Esophagus muscularis mucosa (tissue), 4 donors: ENCODE measurements around the gene ARHGEF7. TPM values are rescaled to one million over a fixed set of nuclear protein-coding genes. Genes with fewer than 3 reads are reported as not detected.

Experiments used
- DNase-seq: peaks from one replicate; pipeline ENCODE4 v3.0.0-alpha.2; 2017; ENCODE audit errors: extremely low spot score
- H3K27ac ChIP-seq, 4 donors: fragments of 200-600 bp; sonication (generic); replicated peaks in 1 of 4; 1 replicate in 3 of 4; 2 replicates in 1 of 4; pipeline ENCODE4 v1.5.1; 2016 to 2019; ENCODE audit warnings: mild to moderate bottlenecking in 1 of 4
- H3K27me3 ChIP-seq, 4 donors: fragments of 200-600 bp; sonication (generic); one replicate each; pipeline versions ENCODE4 v1.5.1 to v1.6.0; 2016 to 2019
- H3K36me3 ChIP-seq, 4 donors: fragments of 200-600 bp; sonication (generic); one replicate each; pipeline ENCODE4 v1.5.1; 2016 to 2019
- H3K4me1 ChIP-seq, 4 donors: fragments of 200-600 bp; sonication (generic); one replicate each; pipeline ENCODE4 v1.5.1; 2016 to 2019
- H3K4me3 ChIP-seq, 4 donors: fragments of 200-600 bp; sonication (generic); 1 replicate in 2 of 4; 2 replicates in 2 of 4; pipeline ENCODE4 v1.5.1; 2016 to 2019; ENCODE audit warnings: mild to moderate bottlenecking in 4 of 4, moderate library complexity in 1 of 4
- H3K9me3 ChIP-seq, 4 donors: fragments of 200-600 bp; sonication (generic); 1 replicate in 3 of 4; 2 replicates in 1 of 4; pipeline ENCODE4 v1.5.1; 2016 to 2019
- EP300 ChIP-seq: sonication (generic); formaldehyde crosslinking; IDR thresholded peaks from one replicate; pipeline ENCODE4 v1.6.1; 2017; ENCODE audit warnings: antibody characterized with exemption
- POLR2A ChIP-seq: fragments of 450-650 bp; IDR thresholded peaks from one replicate; pipeline ENCODE4 v1.6.1; 2017; ENCODE audit warnings: antibody characterized with exemption, moderate library complexity, mild to moderate bottlenecking, low read depth
- POLR2AphosphoS5 ChIP-seq, 2 donors: sonication (generic); formaldehyde crosslinking; IDR thresholded peaks; one replicate each; pipeline ENCODE4 v1.6.1; 2017; ENCODE audit warnings: antibody characterized with exemption in 2 of 2
- WGBS: methylation state at CpG from one replicate; pipeline ENCODE4 v1.1.5; 2018; 5-methylcytosine and 5-hydroxymethylcytosine counted together
- intact Hi-C: fragments of 100-400 bp; cut with DNase I; formaldehyde crosslinking; loops from one replicate; pipeline ENCODE4 v1.15.1; 2023
- total RNA-seq, 4 donors: library from RNA; depleted of rRNA; stranded (reverse); fragments of >200 nt; gene quantifications; one replicate each; pipeline versions ENCODE4 v1.1.0 to v1.2.1, GENCODE V29; 2016
- TF ChIP-seq, protein P1 (sequence below), 3 experiments: fragments of 200-600 bp in 2 of 3; fragments of 450-650 bp in 1 of 3; sonication (generic) in 2 of 3; IDR thresholded peaks; one replicate each; pipeline ENCODE4 v1.5.1; 2017 to 2019; ENCODE audit warnings: antibody characterized with exemption in 3 of 3, mild to moderate bottlenecking in 2 of 3, moderate library complexity in 1 of 3

The ARHGEF7 gene
- total RNA-seq, 4 donors from 2014 or later = 36.0 to 53.6 (median 45.1) TPM

- intact Hi-C loops = no loop called here
- no peaks in the 10 kb centered on the region for H3K9me3 ChIP-seq
- no peak for DNase-seq
- no peak overlapping the region for H3K4me3 ChIP-seq
- 100% methylated on average over 2 of the region's 3 CpGs for WGBS
- H3K27me3 ChIP-seq = no peaks in the 10 kb centered on the region
- peaks cover 20 to 56% (median 41%) of the 10 kb centered on the region in 4 donors for H3K36me3 ChIP-seq
- TF ChIP-seq POLR2A (no peak), POLR2AphosphoS5 (IDR thresholded peaks at IDR 0.05) (no peak), EP300 (no peak)
- TF ChIP-seq, protein P1, sequence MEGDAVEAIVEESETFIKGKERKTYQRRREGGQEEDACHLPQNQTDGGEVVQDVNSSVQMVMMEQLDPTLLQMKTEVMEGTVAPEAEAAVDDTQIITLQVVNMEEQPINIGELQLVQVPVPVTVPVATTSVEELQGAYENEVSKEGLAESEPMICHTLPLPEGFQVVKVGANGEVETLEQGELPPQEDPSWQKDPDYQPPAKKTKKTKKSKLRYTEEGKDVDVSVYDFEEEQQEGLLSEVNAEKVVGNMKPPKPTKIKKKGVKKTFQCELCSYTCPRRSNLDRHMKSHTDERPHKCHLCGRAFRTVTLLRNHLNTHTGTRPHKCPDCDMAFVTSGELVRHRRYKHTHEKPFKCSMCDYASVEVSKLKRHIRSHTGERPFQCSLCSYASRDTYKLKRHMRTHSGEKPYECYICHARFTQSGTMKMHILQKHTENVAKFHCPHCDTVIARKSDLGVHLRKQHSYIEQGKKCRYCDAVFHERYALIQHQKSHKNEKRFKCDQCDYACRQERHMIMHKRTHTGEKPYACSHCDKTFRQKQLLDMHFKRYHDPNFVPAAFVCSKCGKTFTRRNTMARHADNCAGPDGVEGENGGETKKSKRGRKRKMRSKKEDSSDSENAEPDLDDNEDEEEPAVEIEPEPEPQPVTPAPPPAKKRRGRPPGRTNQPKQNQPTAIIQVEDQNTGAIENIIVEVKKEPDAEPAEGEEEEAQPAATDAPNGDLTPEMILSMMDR (IDR thresholded peaks at IDR 0.05) = no peak
- H3K4me1 ChIP-seq = peaks cover 0 to 4% (median 0%) of the 10 kb centered on the region in 4 donors
- no peak overlapping the region for H3K27ac ChIP-seq
Measured at GRCh38 chr13:111258637-111259036, 143.5 kb downstream of the ARHGEF7 start.

DNA sequence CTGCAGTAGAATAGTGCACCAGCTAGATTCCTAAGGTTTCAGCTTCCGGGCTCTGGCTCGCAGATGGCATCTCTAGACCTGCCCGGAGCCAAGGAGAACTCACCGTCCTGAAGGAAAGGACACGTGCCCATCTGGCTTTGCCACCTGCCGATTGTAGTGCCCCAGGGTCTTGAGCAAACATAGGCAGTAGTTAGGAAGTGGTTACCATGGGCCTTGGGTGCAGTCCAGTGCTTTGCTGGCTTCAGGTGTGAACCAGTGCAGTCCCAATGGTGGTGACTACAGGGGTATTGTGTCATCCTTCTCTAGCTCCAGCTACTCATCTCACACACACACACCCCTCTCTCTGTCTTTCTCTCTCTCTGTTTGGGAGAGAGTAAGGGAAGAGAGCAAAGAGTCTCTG is 143.9 kb downstream of the ARHGEF7 start:
- intact Hi-C loops = no loop called here
- TF ChIP-seq POLR2A (no peak), POLR2AphosphoS5 (IDR thresholded peaks at IDR 0.05) (no peak), EP300 (no peak)
- TF ChIP-seq, protein P1 (IDR thresholded peaks at IDR 0.05) = no peak
- H3K9me3 ChIP-seq = no peaks in the 10 kb centered on the region
- H3K27me3 ChIP-seq = no peaks in the 10 kb centered on the region
- peaks cover 20 to 57% (median 38%) of the 10 kb centered on the region in 4 donors for H3K36me3 ChIP-seq
- H3K4me3 ChIP-seq = no peak overlapping the region
- H3K27ac ChIP-seq = no peak overlapping the region
- 98% methylated on average over 6 of the region's 6 CpGs for whole genome bisulfite sequencing
- peaks cover 0 to under 1% (median 0%) of the 10 kb centered on the region in 4 donors for H3K4me1 ChIP-seq
- peak; percentile 70 for DNase-seq

DNA sequence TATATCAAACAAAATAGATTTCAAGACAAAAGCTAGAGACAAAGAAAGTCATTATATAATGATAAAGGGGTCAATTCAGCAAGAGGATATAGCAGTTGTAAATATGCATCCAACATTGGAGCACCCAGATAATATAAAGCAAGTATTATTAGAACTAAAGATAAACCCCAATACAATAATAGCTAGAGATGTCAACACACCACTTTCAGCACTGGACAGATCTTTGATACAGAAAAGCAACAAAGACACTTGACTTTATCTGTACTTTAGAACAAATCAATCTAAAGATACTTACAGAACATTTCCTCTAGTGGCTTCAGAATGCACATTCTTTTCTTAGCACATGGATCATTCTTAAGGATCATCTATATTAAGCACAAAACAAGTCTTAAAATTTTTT is 146.2 kb downstream of the ARHGEF7 start:
- no peak for TF ChIP-seq POLR2AphosphoS5 (IDR thresholded peaks at IDR 0.05)
- TF ChIP-seq EP300 = no peak
- TF ChIP-seq POLR2A = no peak
- TF ChIP-seq, protein P1 (IDR thresholded peaks at IDR 0.05) = no peak
- intact Hi-C loops = no loop called here
- Histone ChIP-seq H3K4me1 (no peaks in the 10 kb centered on the region), H3K36me3 (peaks cover 16 to 57% (median 32%) of the 10 kb centered on the region in 4 donors), H3K9me3 (no peaks in the 10 kb centered on the region), H3K27me3 (no peaks in the 10 kb centered on the region), H3K4me3 (no peak overlapping the region), H3K27ac (no peak overlapping the region)
- DNase-seq = no peak

- DNase-seq = peak; percentile 26
- Histone ChIP-seq H3K4me3 (no peak overlapping the region), H3K36me3 (peaks cover 16 to 55% (median 33%) of the 10 kb centered on the region in 4 donors), H3K27me3 (no peaks in the 10 kb centered on the region), H3K4me1 (peaks cover 0 to 3% (median 0%) of the 10 kb centered on the region in 4 donors), H3K9me3 (no peaks in the 10 kb centered on the region), H3K27ac (no peak overlapping the region)
- WGBS = 90% methylated on average over 4 of the region's 4 CpGs
- TF ChIP-seq POLR2A = no peak
- TF ChIP-seq POLR2AphosphoS5 (IDR thresholded peaks at IDR 0.05) = no peak
- TF ChIP-seq, protein P1 (IDR thresholded peaks at IDR 0.05) = no peak
- TF ChIP-seq EP300 = no peak
- intact Hi-C loops = no loop called here
Measured at GRCh38 chr13:111262281-111262680, 147.2 kb downstream of the ARHGEF7 start.

DNA sequence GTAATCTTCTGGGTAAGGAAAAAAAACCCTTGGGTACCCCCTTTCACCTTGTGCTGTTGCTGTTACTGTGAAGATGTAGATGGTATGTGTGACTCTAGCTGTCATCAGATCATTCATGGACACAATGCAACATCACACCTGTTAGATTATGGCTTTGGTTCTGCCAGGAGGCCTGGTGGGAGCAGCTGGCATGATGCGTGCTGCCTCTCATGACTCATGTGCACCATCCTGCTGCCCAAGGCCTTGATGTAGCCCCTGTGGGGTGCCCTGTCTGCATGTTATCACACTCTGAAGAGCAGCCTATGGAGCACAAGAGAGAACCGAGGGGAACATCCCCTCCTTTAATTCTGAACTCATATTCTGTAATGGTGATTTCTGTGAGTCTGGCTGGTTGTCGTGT is 147.6 kb downstream of the ARHGEF7 start:
- peaks cover 13 to 55% (median 34%) of the 10 kb centered on the region in 4 donors for H3K36me3 ChIP-seq
- no peak overlapping the region for H3K4me3 ChIP-seq
- intact Hi-C loops = no loop called here
- H3K27me3 ChIP-seq = no peaks in the 10 kb centered on the region
- H3K4me1 ChIP-seq = peaks cover 0 to 3% (median 0%) of the 10 kb centered on the region in 4 donors
- WGBS = 97% methylated on average over 3 of the region's 3 CpGs
- TF ChIP-seq, protein P1 (IDR thresholded peaks at IDR 0.05) = no peak
- TF ChIP-seq EP300 (no peak), POLR2A (no peak), POLR2AphosphoS5 (IDR thresholded peaks at IDR 0.05) (no peak)
- H3K9me3 ChIP-seq = no peaks in the 10 kb centered on the region
- DNase-seq = no peak
- H3K27ac ChIP-seq = no peak overlapping the region
